GM20000 (cell line): Measurements from ENCODE around the gene HDAC2.
"Not testable (repeated sequence)": the region's sequence is repeated elsewhere in the genome, so short reads cannot be mapped to it uniquely, and the experiment has no call there.

Experiments used
- DNase-seq: peaks from one replicate; pipeline ENCODE4 v3.0.0; 2012; ENCODE audit warnings: low spot score
- CTCF ChIP-seq: IDR thresholded peaks from 2 replicates; pipeline ENCODE4 v1.5.1; 2012; ENCODE audit warnings: mild to moderate bottlenecking, control low read depth; ENCODE audit errors: extremely low read depth, missing control alignments

HDAC2 gene

GRCh38 chr6:113925378-113925777, 45.6 kb downstream of the HDAC2 start:
- TF ChIP-seq CTCF, result no peak
- no peak for DNase-seq

GRCh38 chr6:113924312-113924723, 46.6 kb downstream of the HDAC2 start:
- DNase-seq, result no peak
- TF ChIP-seq CTCF, result no peak

- no peak for DNase-seq
- TF ChIP-seq CTCF, result no peak
Measured at GRCh38 chr6:113923526-113923925, 47.4 kb downstream of the HDAC2 start.

GRCh38 chr6:113921299-113921904, 49.5 kb downstream of the HDAC2 start:
- no peak for DNase-seq

GRCh38 chr6:113920663-113921267, 50.2 kb downstream of the HDAC2 start:
- peak; percentile 25 for DNase-seq
- TF ChIP-seq CTCF, result no peak

More at GRCh38 chr6:113921299-113921904, 49.5 kb downstream of the HDAC2 start:
- no peak for TF ChIP-seq CTCF

- not testable (repeated sequence) for DNase-seq
Measured at GRCh38 chr6:113910285-113910684, 60.7 kb downstream of the HDAC2 start.

GRCh38 chr6:113909224-113909856, 61.6 kb downstream of the HDAC2 start:
- DNase-seq, result peak; percentile 50
- peak; percentile 37 for TF ChIP-seq CTCF
